Measurements from ENCODE around the gene CACNG4. TPM values are rescaled to one million over a fixed set of nuclear protein-coding genes. Genes with fewer than 3 reads are reported as not detected.

CACNG4 gene
- polyA plus RNA-seq = 0.18 and 0.27 TPM in 2 replicates

GRCh38 chr17:66963909-66964771, at the start of gene CACNG4:
TSS of gene CACNG4 (plus strand) at chr17:66964707. CDS start at chr17:66964912, 205 bp downstream.

GRCh38 chr17:67044016-67044772, 79.7 kb downstream of the CACNG4 start, which contains the start of gene CACNG1:
TSS of gene CACNG1 (plus strand) at chr17:67044554. CDS start at chr17:67044661, 107 bp downstream.

Other genes starting within 250 kb of the CACNG4 start
- not detected in 2 replicates for gene CACNG5, start 129.6 kb upstream of the CACNG4 start, polyA plus RNA-seq
- not detected in 2 replicates for gene CACNG1, start 79.8 kb downstream of the CACNG4 start, polyA plus RNA-seq

Data from Purkinje cell (primary cell).